Measurements from ENCODE around the gene PPIL1. TPM values are rescaled to one million over a fixed set of nuclear protein-coding genes. Genes with fewer than 3 reads are reported as not detected.

PPIL1 gene
- total RNA-seq, 1 donor from 2014 or later: 24.0 TPM

- Histone ChIP-seq H3K9ac (ENCODE audit: low read depth in 1 of 3, low read length in 3 of 3) (no peak overlapping the region), H3K9me3 (ENCODE audit: control insufficient read depth in 3 of 3, low read length in 3 of 3) (no peaks in the 10 kb centered on the region), H3K27ac (ENCODE audit: low read depth, low read length) (no peak overlapping the region), H3K4me1 (ENCODE audit: control insufficient read depth in 3 of 3, insufficient read depth in 3 of 3, low read length in 3 of 3) (peaks cover 0 to 3% (median 0%) of the 10 kb centered on the region in 3 donors), H3K27me3 (ENCODE audit: control insufficient read depth in 3 of 3, insufficient read depth in 3 of 3, low read length in 3 of 3) (peaks cover 0 to 4% (median 3%) of the 10 kb centered on the region in 3 donors), H3K4me3 (ENCODE audit: low read length in 3 of 3) (no peak overlapping the region), H3K36me3 (ENCODE audit: control insufficient read depth in 3 of 3, insufficient read depth in 3 of 3, low read length in 3 of 3) (no peaks in the 10 kb centered on the region)
Observed at GRCh38 chr6:36809156-36809555, 65.4 kb downstream of the PPIL1 start.

- Histone ChIP-seq H3K27me3 (ENCODE audit: control insufficient read depth in 3 of 3, insufficient read depth in 3 of 3, low read length in 3 of 3) (peaks cover 0 to 4% (median 3%) of the 10 kb centered on the region in 3 donors), H3K9ac (ENCODE audit: low read depth in 1 of 3, low read length in 3 of 3) (no peak overlapping the region), H3K9me3 (ENCODE audit: control insufficient read depth in 3 of 3, low read length in 3 of 3) (no peaks in the 10 kb centered on the region), H3K4me1 (ENCODE audit: control insufficient read depth in 3 of 3, insufficient read depth in 3 of 3, low read length in 3 of 3) (peaks cover 0 to 3% (median 0%) of the 10 kb centered on the region in 3 donors), H3K4me3 (ENCODE audit: low read length in 3 of 3) (no peak overlapping the region), H3K27ac (ENCODE audit: low read depth, low read length) (no peak overlapping the region), H3K36me3 (ENCODE audit: control insufficient read depth in 3 of 3, insufficient read depth in 3 of 3, low read length in 3 of 3) (no peaks in the 10 kb centered on the region)
Observed at GRCh38 chr6:36808634-36809033, 66.0 kb downstream of the PPIL1 start.

- Histone ChIP-seq H3K4me1 (ENCODE audit: control insufficient read depth in 3 of 3, insufficient read depth in 3 of 3, low read length in 3 of 3) (peaks cover 0 to 3% (median 0%) of the 10 kb centered on the region in 3 donors), H3K27me3 (ENCODE audit: control insufficient read depth in 3 of 3, insufficient read depth in 3 of 3, low read length in 3 of 3) (peaks cover 0 to 4% (median 3%) of the 10 kb centered on the region in 3 donors), H3K9ac (ENCODE audit: low read depth in 1 of 3, low read length in 3 of 3) (no peak overlapping the region), H3K4me3 (ENCODE audit: low read length in 3 of 3) (no peak overlapping the region), H3K27ac (ENCODE audit: low read depth, low read length) (no peak overlapping the region), H3K9me3 (ENCODE audit: control insufficient read depth in 3 of 3, low read length in 3 of 3) (no peaks in the 10 kb centered on the region), H3K36me3 (ENCODE audit: control insufficient read depth in 3 of 3, insufficient read depth in 3 of 3, low read length in 3 of 3) (no peaks in the 10 kb centered on the region)
Observed at GRCh38 chr6:36807750-36808149, 66.9 kb downstream of the PPIL1 start.

GRCh38 chr6:36807143-36807542 lies 67.5 kb downstream of the PPIL1 start:
- H3K9me3 ChIP-seq (ENCODE audit: control insufficient read depth in 3 of 3, low read length in 3 of 3): no peaks in the 10 kb centered on the region
- no peak overlapping the region for H3K4me3 ChIP-seq (ENCODE audit: low read length in 3 of 3)
- H3K27ac ChIP-seq (ENCODE audit: low read depth, low read length): no peak overlapping the region
- H3K36me3 ChIP-seq (ENCODE audit: control insufficient read depth in 3 of 3, insufficient read depth in 3 of 3, low read length in 3 of 3): no peaks in the 10 kb centered on the region
- H3K27me3 ChIP-seq (ENCODE audit: control insufficient read depth in 3 of 3, insufficient read depth in 3 of 3, low read length in 3 of 3): peaks cover 0 to 4% (median 3%) of the 10 kb centered on the region in 3 donors
- no peak overlapping the region for H3K9ac ChIP-seq (ENCODE audit: low read depth in 1 of 3, low read length in 3 of 3)
- peaks cover 0 to 3% (median 0%) of the 10 kb centered on the region in 3 donors for H3K4me1 ChIP-seq (ENCODE audit: control insufficient read depth in 3 of 3, insufficient read depth in 3 of 3, low read length in 3 of 3)

GRCh38 chr6:36805917-36806316 lies 68.7 kb downstream of the PPIL1 start:
- Histone ChIP-seq H3K27me3 (ENCODE audit: control insufficient read depth in 3 of 3, insufficient read depth in 3 of 3, low read length in 3 of 3) (peaks cover 0 to 4% (median 3%) of the 10 kb centered on the region in 3 donors), H3K9me3 (ENCODE audit: control insufficient read depth in 3 of 3, low read length in 3 of 3) (no peaks in the 10 kb centered on the region), H3K36me3 (ENCODE audit: control insufficient read depth in 3 of 3, insufficient read depth in 3 of 3, low read length in 3 of 3) (no peaks in the 10 kb centered on the region), H3K4me3 (ENCODE audit: low read length in 3 of 3) (no peak overlapping the region), H3K27ac (ENCODE audit: low read depth, low read length) (no peak overlapping the region), H3K9ac (ENCODE audit: low read depth in 1 of 3, low read length in 3 of 3) (no peak overlapping the region), H3K4me1 (ENCODE audit: control insufficient read depth in 3 of 3, insufficient read depth in 3 of 3, low read length in 3 of 3) (peaks cover 0 to 3% (median 0%) of the 10 kb centered on the region in 3 donors)

GRCh38 chr6:36805096-36805797 lies 69.4 kb downstream of the PPIL1 start:
- Histone ChIP-seq H3K27ac (ENCODE audit: low read depth, low read length) (no peak overlapping the region), H3K4me3 (ENCODE audit: low read length in 3 of 3) (no peak overlapping the region), H3K4me1 (ENCODE audit: control insufficient read depth in 3 of 3, insufficient read depth in 3 of 3, low read length in 3 of 3) (no peaks in the 10 kb centered on the region), H3K27me3 (ENCODE audit: control insufficient read depth in 3 of 3, insufficient read depth in 3 of 3, low read length in 3 of 3) (peaks cover 0 to 4% (median 3%) of the 10 kb centered on the region in 3 donors), H3K36me3 (ENCODE audit: control insufficient read depth in 3 of 3, insufficient read depth in 3 of 3, low read length in 3 of 3) (no peaks in the 10 kb centered on the region), H3K9ac (ENCODE audit: low read depth in 1 of 3, low read length in 3 of 3) (no peak overlapping the region), H3K9me3 (ENCODE audit: control insufficient read depth in 3 of 3, low read length in 3 of 3) (no peaks in the 10 kb centered on the region)

Other genes with a start within 250 kb of the PPIL1 start
- 62.1 TPM for gene CDKN1A, start 196.1 kb downstream of the PPIL1 start, total RNA-seq
- not detected for gene RAB44, start 177.0 kb downstream of the PPIL1 start, total RNA-seq
- 6.3 TPM for gene CPNE5, start 35.4 kb downstream of the PPIL1 start, total RNA-seq
- 22.4 TPM for gene C6orf89, start 11.1 kb upstream of the PPIL1 start, total RNA-seq
- gene PI16, start 79.9 kb upstream of the PPIL1 start, total RNA-seq: 19.8 TPM
- gene MTCH1, start 111.4 kb upstream of the PPIL1 start, total RNA-seq: 116 TPM
- 7.3 TPM for gene FGD2, start 130.9 kb upstream of the PPIL1 start, total RNA-seq